Transverse colon (tissue), 4 donors: Measurements from ENCODE around the gene TTLL12. TPM values are rescaled to one million over a fixed set of nuclear protein-coding genes. Genes with fewer than 3 reads are reported as not detected.

Experiments
- DNase-seq: peaks from one replicate; pipeline ENCODE4 v3.0.0-alpha.2; 2019
- H3K27ac ChIP-seq, 4 donors: fragments of 200-600 bp; sonication (generic); 2 replicates each; pipeline ENCODE4 v1.5.1; 2016 to 2018; ENCODE audit warnings: inconsistent platforms in 4 of 4
- H3K27me3 ChIP-seq: fragments of 200-600 bp; sonication (generic); 2 replicates; pipeline ENCODE4 v1.5.1; 2017; ENCODE audit warnings: inconsistent platforms
- H3K36me3 ChIP-seq, 4 donors: fragments of 200-600 bp; sonication (generic); 2 replicates each; pipeline ENCODE4 v1.5.1; 2017 to 2019; ENCODE audit warnings: inconsistent platforms in 4 of 4
- H3K4me1 ChIP-seq, 4 donors: fragments of 200-600 bp; sonication (generic); 2 replicates each; pipeline ENCODE4 v1.5.1; 2017 to 2020; ENCODE audit warnings: inconsistent platforms in 4 of 4
- H3K4me3 ChIP-seq, 4 donors: fragments of 200-600 bp; sonication (generic); 1 replicate in 1 of 4; 2 replicates in 3 of 4; pipeline versions ENCODE4 v1.5.1 to v1.6.1; 2017 to 2019; ENCODE audit warnings: inconsistent platforms in 4 of 4
- H3K9me3 ChIP-seq, 2 donors: fragments of 200-600 bp; sonication (generic); 2 replicates each; pipeline ENCODE4 v1.5.1; 2017 to 2019; ENCODE audit warnings: inconsistent platforms in 2 of 2
- EP300 ChIP-seq: sonication (generic); formaldehyde crosslinking; IDR thresholded peaks from one replicate; pipeline ENCODE4 v1.6.1; 2017; ENCODE audit warnings: antibody characterized with exemption, low read depth
- POLR2A ChIP-seq: fragments of 450-650 bp; IDR thresholded peaks from one replicate; pipeline ENCODE4 v1.6.1; 2016; ENCODE audit warnings: antibody characterized with exemption, mild to moderate bottlenecking, moderate library complexity
- POLR2AphosphoS5 ChIP-seq, 3 donors: sonication (generic); formaldehyde crosslinking; IDR thresholded peaks; one replicate each; pipeline ENCODE4 v1.6.1; 2016; ENCODE audit warnings: antibody characterized with exemption in 3 of 3
- WGBS, 2 donors: methylation state at CpG; one replicate each; pipeline ENCODE4 v1.1.5; 2018; ENCODE audit warnings: low coverage in 1 of 2; 5-methylcytosine and 5-hydroxymethylcytosine counted together
- in situ Hi-C, 4 donors: fragments of 200-750 bp; cut with MboI; loops; one replicate each; pipeline versions ENCODE4 v1.15.0 to v1.15.1; 2017; ENCODE audit warnings: low sequenced_read_pairs in 3 of 4, low pct_ligation_motif_present in 1 of 4, low pct_unique_long_range_greater_than_20kb in 1 of 4
- intact Hi-C: fragments of 100-400 bp; cut with DNase I; formaldehyde crosslinking; loops from one replicate; pipeline ENCODE4 v1.15.1; 2023; ENCODE audit warnings: low total_unique reads
- total RNA-seq, 4 donors: library from RNA; depleted of rRNA; stranded (reverse); fragments of >200 nt; gene quantifications; one replicate each; pipeline ENCODE4 v1.1.0, GENCODE V29; 2016
- TF ChIP-seq, protein P1 (sequence below), 5 experiments: fragments of 200-600 bp in 3 of 5; fragments of 450-650 bp in 2 of 5; sonication (generic) in 3 of 5; IDR thresholded peaks; 1 replicate in 2 of 5; 2 replicates in 3 of 5; pipeline ENCODE4 v1.5.1; 2016 to 2017; ENCODE audit warnings: antibody characterized with exemption in 5 of 5, inconsistent platforms in 3 of 5, mild to moderate bottlenecking in 2 of 5, moderate library complexity in 1 of 5

Gene TTLL12
- total RNA-seq, 4 donors from 2014 or later: 88.1 to 171 (median 161) TPM

DNA sequence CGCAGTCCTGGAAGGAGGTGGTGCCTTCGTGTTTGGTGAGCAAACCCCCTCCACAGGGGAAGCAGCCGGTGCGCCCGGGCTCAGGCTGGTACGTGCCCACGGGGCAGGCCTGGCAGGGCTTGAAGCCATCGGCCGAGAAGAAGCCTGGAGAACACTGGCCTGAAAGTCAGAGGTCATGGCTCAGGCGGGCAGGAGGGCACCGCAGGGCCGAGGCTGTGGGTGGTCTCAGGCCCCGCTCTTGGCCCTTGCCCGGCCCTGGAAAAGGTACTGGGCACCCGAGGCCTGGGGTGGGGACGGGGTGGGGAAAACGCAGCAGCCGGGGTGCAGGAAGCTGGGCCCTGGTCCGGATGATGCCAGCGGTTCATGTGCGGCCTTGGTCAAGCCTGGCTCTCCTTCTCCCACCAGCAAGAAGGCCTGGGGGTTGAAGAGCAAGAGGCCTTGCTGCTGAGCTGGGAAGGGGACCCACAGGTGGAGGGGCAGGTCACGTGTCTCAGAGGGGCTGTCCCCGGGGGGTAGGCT lies 25.6 kb upstream of the TTLL12 start:
- no peak for DNase-seq
- H3K27me3 ChIP-seq: no peaks in the 10 kb centered on the region
- no peak overlapping the region for H3K4me3 ChIP-seq
- 81% methylated on average over 23 of the region's 23 CpGs; no CpG with 5 or more reads in 1 of the 2 donors for WGBS, 2 donors
- intact Hi-C loops (no loop called here), in situ Hi-C loops (no loop called here)
- H3K9me3 ChIP-seq: no peaks in the 10 kb centered on the region
- H3K4me1 ChIP-seq: no peaks in the 10 kb centered on the region
- H3K36me3 ChIP-seq: no peaks in the 10 kb centered on the region
- no peak overlapping the region for H3K27ac ChIP-seq
- TF ChIP-seq POLR2A (no peak), EP300 (no peak)
- TF ChIP-seq, protein P1, sequence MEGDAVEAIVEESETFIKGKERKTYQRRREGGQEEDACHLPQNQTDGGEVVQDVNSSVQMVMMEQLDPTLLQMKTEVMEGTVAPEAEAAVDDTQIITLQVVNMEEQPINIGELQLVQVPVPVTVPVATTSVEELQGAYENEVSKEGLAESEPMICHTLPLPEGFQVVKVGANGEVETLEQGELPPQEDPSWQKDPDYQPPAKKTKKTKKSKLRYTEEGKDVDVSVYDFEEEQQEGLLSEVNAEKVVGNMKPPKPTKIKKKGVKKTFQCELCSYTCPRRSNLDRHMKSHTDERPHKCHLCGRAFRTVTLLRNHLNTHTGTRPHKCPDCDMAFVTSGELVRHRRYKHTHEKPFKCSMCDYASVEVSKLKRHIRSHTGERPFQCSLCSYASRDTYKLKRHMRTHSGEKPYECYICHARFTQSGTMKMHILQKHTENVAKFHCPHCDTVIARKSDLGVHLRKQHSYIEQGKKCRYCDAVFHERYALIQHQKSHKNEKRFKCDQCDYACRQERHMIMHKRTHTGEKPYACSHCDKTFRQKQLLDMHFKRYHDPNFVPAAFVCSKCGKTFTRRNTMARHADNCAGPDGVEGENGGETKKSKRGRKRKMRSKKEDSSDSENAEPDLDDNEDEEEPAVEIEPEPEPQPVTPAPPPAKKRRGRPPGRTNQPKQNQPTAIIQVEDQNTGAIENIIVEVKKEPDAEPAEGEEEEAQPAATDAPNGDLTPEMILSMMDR (IDR thresholded peaks at IDR 0.05): no peak

GRCh38 chr22:43211941-43212433 lies 25.1 kb upstream of the TTLL12 start:
- in situ Hi-C loops: no loop called here
- Histone ChIP-seq H3K36me3 (no peaks in the 10 kb centered on the region), H3K27me3 (no peaks in the 10 kb centered on the region), H3K4me1 (no peaks in the 10 kb centered on the region), H3K27ac (no peak overlapping the region), H3K9me3 (no peaks in the 10 kb centered on the region), H3K4me3 (no peak overlapping the region)
- TF ChIP-seq EP300: no peak
- TF ChIP-seq POLR2AphosphoS5 (IDR thresholded peaks at IDR 0.05): no peak
- TF ChIP-seq POLR2A: no peak
- TF ChIP-seq, protein P1 (IDR thresholded peaks at IDR 0.05): no peak
- no peak for DNase-seq
- 72 to 86% methylated on average over 2 to 9 of the region's 13 CpGs for WGBS, 2 donors
- intact Hi-C loops: no loop called here

DNA sequence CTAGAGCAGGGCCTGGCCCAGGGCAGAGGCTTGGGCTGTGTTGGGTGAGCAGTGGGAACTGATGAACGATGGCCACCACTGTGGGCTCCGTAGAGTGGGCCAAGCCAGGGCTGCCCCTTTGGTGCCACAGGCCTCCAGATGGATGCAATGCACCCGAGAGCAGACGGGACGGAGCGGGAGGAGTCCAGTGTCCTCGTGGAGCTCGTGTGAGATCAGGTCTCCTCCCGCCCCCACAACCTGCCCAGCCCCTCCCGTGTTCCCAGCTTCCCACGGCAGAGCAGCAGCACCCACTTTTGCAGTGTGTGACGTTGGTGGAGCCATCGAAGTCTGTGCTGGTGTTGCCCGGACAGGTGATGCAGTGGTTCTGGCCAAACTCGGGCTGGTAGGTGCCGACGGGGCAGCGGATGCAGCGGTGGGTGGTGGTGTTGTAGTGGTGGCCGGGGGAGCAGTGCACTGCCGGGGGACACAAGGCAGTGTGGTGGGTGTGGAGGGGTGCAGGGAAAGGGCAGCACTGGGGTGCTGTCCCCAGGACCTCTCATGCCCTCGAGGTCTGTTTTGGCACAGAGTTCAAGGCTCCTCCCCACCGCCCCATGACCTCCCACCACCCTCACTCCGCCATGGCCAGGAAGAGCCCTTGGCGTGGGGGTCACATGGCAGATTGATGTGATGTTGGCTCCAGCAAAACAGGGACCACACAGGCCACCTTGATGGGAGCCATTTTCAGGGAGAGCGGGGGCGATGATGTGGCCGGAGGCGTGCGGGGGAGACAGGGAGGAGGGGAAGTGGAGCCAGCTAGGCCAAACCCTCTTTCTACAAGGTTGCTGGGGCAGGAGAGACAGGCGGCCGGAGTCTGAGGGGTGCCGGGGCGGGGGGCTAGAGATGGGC lies 23.9 kb upstream of the TTLL12 start:
- Histone ChIP-seq H3K27me3 (no peaks in the 10 kb centered on the region), H3K27ac (no peak overlapping the region), H3K4me3 (no peak overlapping the region), H3K9me3 (no peaks in the 10 kb centered on the region), H3K36me3 (no peaks in the 10 kb centered on the region), H3K4me1 (no peaks in the 10 kb centered on the region)
- intact Hi-C loops (no loop called here), in situ Hi-C loops (no loop called here)
- 86% methylated on average over 34 of the region's 34 CpGs; no CpG with 5 or more reads in 1 of the 2 donors for WGBS, 2 donors
- TF ChIP-seq, protein P1 (IDR thresholded peaks at IDR 0.05): no peak
- TF ChIP-seq POLR2A: no peak
- TF ChIP-seq POLR2AphosphoS5 (IDR thresholded peaks at IDR 0.05): no peak
- no peak for TF ChIP-seq EP300
- DNase-seq: no peak

- intact Hi-C loops: loop anchor here (5.0 kb wide), 1 partner anchor 272 kb away; no protein-coding TSS in a partner anchor
- no peak for DNase-seq
- 89% methylated on average over 7 of the region's 22 CpGs; no CpG with 5 or more reads in 1 of the 2 donors for WGBS, 2 donors
- Histone ChIP-seq H3K9me3 (no peaks in the 10 kb centered on the region), H3K27ac (no peak overlapping the region), H3K4me1 (no peaks in the 10 kb centered on the region), H3K4me3 (no peak overlapping the region), H3K36me3 (no peaks in the 10 kb centered on the region), H3K27me3 (no peaks in the 10 kb centered on the region)
- in situ Hi-C loops: no loop called here
- TF ChIP-seq POLR2AphosphoS5 (IDR thresholded peaks at IDR 0.05) (no peak), POLR2A (no peak), EP300 (no peak)
- TF ChIP-seq, protein P1 (IDR thresholded peaks at IDR 0.05): no peak
Observed at GRCh38 chr22:43209971-43210370, 23.0 kb upstream of the TTLL12 start.
